GM18511 (cell line): ENCODE results near the gene ACMSD.
"Not testable (repeated sequence)": the region's sequence is repeated elsewhere in the genome, so short reads cannot be mapped to it uniquely, and the experiment has no call there.

Source experiments
- ATAC-seq: cut with Tn5 transposase; IDR thresholded peaks from one replicate; pipeline ENCODE4 v1.9.1; 2021; ENCODE audit warnings: mild to moderate bottlenecking, moderate library complexity; ENCODE audit not compliant: unreplicated experiment

ACMSD gene

DNA sequence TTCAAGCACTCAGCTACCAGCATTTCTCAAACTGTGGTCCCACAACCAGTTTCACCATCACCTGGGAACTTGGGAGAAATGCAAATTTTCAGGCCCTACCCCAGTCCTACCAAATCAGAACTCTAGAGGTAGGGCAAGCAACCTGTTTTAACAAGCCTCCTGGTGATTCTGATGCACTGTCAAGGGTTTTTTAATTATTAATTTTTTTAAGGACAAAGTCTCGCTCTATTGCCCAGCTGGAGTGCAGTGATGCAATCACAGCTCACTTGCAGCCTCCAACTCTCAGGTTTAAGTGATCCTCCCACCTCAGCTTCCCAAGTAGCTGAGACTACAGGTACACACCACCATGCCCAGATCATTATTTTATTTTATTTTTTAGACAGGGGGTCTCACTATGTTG lies 7.8 kb downstream of the ACMSD start:
- no peak for ATAC-seq

DNA sequence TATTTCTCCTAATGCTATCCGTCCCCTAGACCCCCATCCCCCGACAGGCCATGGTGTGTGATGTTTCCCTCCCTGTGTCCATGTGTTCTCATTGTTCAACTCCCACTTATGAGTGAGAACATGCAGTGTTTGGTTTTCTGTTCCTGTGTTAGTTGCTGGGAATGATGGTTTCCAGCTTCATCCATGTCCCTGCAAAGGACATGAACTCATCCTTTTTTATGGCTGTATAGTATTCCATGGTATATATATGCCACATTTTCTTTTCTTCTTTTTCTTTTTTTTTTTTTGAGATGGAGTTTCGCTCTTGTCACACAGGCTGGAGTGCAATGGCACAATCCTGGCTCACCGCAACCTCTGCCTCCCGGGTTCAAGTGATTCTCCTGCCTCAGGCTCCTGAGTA lies 9.2 kb downstream of the ACMSD start:
- ATAC-seq, result not testable (repeated sequence)

DNA sequence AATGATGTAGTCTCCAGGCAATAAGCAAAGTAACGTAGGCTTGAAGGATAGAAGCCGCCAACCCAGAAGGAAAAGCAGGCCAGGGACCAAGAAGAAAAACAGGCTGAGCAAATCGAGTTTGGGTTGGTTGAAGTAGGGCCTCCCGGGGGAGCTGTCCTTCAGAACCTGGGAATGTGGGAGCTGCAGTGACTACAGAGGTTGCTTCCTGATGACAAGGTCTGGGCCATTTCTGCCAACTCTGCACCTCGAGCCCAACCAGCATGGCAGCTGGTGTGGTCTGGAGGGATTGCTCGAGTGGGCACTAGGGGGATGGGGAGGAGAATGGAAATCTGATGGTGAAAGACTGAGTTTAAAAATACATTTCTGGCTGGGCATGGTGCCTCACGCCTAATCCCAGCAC lies 14.1 kb downstream of the ACMSD start:
- no peak for ATAC-seq

DNA sequence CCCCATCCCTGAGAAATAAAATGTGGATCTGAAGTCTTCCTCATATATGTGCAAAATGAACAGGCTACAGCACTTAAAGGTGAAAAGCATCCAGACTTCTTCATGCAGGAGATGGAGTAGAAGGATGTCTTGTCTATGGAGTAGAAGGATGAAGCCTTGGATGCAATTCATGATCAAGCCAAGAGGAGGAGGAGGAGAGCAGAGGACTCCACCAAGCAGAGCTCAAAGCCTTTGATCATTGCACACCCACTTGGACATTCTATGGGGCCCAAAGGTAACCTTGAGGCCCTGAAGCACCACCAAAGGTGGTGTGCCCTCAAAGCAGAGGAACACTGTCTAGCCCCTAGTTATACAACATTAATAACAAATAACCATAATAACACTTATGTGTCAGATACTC lies 17.3 kb downstream of the ACMSD start:
- no peak for ATAC-seq

DNA sequence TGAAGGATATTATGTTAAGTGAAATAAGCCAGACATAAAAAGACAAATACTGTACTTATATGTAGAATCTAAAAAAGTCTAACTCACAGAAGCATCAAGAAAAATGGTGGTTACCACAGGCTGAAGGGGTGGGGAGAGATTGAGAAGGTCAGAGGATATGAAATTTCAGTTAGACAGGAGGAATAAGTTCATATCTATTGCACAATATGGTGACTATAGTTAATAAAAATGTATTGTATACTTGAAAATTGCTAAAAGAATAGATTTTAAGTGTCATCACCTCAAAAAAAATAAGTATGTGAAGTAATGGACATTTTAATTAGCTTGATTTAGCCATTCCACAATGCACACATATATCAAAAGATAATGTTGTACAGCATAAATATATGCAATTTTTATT lies 19.8 kb downstream of the ACMSD start:
- no peak for ATAC-seq

DNA sequence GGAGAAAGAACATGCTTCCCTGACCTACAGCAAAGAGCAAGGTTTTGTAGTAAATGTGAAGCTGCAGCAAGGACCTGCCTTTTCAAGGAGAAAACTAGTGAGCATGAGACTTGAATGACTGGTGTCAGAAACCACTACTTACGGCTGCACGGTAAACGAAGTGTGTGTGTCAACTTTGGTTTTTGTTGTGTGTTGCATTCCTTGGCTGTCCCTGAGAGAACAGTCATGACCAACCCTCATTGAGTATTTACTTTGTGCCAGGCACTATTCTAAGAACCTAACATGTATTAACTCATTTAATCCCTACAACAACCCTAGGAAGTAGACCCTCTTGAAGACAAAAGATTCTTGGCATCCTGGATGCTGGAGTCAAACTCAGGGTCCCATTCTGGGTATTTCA lies 22.8 kb downstream of the ACMSD start:
- ATAC-seq, result no peak

DNA sequence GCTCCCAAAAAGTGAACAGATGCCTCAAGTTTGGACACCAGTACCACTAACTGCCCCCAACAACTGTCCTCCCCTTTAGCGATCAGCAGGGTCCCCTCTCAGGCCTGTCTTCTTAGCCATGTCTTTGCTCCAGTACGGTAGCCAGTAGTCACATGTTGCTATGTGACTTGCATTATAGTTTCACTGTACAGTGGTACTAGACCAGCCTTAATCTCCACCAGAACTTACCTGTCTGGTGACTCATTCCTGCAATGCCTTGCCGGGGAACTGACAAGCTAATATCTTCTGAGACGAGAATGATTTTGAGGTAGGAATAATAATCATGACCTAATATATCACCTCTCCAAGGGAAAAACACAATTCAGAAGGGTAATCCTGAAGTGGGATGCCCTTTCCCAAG lies 23.7 kb downstream of the ACMSD start:
- ATAC-seq, result no peak

DNA sequence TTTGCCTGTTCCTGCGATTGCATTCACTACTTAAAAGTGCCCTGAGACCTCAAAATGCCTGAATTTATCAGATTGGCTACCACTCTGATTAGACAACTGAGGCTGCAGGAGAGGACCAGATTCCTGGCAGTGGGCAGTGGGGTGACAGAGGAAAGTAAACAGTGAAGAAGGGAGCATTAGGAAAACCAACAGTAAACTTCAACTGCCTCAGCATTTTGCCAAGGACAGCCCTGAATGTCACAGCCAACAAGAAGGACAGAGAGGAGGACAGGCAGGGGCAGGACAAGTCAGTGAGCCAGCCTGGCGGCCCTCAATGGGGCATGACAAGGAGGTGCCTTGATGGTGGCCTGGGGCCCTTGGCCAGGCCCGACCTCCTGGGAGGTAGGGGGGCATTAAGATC lies 24.3 kb downstream of the ACMSD start:
- ATAC-seq, result no peak

DNA sequence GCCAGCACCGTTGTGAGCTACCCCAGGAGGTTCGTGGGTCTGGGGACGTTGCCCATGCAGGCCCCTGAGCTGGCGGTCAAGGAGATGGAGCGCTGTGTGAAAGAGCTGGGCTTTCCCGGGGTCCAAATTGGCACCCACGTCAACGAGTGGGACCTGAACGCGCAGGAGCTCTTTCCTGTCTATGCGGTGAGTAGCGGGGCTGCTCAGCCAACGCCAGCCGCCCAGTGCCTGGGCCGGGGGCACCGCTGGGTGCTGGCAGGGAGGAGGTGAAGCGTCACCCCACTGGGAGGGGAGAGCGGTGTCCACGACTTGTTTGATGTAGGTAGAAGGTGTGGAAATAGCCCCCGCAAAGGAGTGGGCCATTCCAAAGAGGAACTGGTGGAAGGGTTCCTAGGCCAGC lies 25.0 kb downstream of the ACMSD start:
- no peak for ATAC-seq

DNA sequence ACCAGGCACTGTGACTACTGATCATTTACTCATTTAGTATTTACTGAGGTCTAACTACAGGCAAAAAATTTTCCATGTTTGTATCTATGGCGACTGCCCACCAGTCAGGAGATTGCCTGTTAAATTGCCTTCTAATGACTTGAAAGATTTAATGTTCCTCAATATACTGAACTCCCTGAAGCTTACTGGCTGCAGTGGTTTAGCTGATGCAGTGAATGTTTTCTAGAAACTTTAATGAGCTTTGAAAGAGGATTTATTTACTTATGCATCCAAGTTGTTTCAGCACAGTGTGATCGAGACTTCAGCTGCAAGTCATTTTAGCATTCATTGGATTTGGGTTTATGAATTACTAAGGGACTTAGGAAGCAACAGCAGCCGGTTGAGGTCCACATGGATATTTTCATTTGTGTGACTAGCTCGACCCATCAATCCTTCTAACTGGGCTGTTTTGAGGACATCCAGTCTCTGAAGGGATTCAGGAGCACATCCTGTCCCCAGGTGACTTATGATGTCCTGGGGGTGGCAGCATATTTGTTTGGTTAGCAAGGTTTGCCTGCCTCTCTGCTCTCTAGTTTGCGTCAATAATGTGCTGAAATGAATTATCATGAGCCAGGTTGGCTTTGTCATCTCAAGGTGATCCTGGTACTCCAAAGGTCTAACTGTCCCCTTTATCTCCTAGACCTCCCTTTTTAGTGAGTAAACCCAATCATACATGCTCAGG lies 26.8 kb downstream of the ACMSD start:
- no peak for ATAC-seq

DNA sequence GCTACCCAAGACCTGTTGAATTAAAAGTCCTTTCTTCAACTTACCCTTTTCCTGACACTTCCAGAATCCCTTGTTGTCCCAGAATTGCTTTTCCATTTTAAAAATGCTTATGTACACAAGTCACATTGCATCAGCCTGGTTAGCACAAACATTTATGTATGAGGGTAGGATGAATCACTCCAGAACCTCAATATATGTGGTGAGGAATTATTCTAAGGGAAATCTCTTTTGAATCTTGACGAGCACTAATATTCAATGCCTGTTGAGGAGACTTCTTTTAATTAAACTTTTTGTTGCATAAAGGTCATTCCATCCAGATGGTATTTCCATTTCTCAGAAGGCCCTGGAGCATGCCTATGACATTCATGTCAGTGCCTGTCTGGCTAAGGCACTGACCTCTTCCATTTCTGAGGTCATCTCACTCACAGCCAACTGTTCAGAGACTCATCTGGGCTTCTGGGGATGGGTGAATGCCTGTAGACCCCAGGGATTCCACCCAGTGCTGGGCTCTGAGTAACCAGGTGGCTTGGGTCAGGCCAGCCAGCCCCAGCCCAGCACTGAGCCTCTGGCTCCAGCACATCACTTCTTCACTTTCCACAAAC lies 28.2 kb downstream of the ACMSD start:
- no peak for ATAC-seq

DNA sequence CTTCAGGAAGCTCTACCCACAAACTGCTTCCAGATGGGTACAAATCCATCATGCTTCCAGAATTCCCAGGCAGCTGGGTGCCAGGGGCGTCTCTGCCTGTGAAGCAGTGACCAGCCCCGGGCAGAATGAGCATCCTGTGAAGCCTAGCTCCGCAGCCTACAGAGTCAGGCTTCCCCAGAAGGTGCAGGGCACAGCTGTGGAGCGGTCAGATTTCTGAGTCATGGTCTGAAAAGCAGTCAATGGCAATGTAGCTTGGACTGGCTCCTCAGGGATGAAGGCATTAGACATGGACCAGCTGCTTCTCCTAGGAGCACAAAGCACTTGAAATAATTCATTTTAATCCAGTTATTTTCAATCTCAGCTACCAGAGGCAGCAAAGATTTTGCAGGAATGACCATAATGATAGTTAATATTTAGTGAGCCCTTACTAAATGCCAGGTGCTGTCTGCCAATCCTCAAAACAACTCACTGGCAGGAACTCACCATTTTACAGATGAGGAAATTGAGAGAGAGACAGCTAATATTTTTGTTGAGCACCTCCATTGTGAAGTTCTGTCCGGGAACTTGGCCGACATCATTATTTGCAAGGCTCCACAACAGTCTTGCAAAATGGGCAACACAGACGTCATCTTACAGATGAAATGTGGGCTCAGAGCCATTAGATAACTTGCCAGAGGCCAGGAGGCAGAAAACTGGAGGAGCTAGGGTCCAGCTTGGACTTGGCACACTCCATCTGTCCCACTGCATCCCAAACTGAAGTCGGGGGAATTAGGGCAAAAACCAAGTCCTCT lies 31.7 kb downstream of the ACMSD start:
- no peak for ATAC-seq

DNA sequence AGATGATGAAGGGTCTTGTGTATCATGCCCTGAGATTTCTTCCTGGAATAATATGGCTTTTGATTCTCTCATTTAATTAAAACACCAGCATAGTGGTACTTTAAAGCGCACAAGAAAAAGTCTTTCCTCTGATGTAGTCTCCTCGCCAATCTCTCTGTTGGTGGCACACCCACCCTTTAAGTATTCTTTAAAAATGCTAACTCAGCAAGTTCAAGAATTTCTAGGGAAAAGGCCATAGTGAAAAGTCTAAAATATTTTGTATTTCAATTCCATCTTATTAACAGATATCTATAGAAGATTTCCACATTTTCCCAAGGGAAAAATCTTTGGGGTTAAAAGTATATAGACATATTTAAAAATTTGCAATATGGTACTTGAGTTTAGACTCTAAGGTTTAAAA lies 34.7 kb downstream of the ACMSD start:
- ATAC-seq, result no peak

DNA sequence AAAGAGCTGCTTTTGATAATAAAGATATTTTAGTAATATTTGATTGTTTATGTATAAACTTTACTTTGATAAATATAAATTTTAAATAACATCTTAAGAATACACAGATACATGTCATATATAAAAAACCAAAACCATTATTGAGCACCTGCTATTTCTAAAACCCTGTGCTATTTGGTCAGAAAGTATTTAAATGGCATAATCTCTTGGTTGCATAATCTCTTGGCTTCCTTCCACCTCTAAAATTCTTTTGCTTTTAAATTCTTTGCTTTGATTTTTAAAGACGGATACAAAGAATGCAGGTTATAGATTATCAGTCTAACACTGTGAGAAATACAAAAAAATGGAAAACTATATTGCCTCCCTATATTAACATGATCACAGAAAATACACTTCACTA lies 36.9 kb downstream of the ACMSD start:
- no peak for ATAC-seq

DNA sequence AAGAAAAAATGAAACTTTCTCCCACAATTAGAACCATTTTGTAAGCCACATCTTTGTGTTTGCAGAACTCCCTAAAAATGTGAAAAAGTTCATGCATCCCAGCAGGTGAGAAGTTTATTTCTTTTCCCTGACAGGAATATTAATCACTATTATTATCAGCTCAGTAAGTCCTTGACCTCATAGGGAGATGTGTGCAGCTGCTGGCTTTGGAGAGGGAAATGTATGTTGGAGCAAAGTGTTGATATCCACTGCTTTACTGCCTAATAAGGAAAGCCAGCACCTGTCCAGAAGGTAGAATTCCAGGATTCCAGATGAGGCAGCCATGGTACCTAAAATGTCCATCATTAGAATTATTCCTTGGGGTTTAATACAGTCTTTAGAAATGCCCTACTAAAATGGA lies 44.4 kb downstream of the ACMSD start:
- no peak for ATAC-seq

DNA sequence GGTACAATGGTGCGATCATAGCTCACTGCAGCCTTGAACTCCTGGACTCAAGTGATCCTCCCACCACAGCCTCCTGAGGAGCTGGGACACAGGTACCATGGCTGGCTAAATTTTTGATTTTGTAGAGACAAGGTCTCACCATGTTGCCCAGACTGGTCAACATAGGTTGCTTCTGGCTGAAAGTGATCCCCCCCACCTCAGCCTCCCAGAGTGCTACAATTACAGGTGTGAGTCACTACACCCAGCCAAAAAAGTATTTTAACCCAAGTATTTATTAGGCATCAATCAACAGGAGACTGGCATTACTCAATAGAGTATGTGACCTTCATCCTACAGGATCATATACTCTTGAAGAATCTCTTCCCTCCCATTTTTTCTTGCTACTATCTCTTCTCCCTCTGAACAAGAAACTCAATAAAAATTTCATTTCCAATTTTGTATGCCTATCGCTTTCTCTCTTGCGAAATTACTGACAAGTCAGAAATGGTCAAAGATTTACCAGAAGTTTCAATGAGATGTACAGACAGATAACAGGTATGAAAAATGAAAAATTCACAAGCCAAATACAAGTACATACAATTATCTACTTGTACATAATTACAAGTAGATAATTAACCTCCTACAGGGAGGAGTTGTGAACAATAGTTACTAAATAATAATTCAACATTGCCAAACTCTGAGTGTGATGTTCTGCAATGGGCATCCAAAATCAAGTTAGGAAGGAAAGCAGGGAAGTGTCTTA lies 45.3 kb downstream of the ACMSD start:
- ATAC-seq, result no peak

DNA sequence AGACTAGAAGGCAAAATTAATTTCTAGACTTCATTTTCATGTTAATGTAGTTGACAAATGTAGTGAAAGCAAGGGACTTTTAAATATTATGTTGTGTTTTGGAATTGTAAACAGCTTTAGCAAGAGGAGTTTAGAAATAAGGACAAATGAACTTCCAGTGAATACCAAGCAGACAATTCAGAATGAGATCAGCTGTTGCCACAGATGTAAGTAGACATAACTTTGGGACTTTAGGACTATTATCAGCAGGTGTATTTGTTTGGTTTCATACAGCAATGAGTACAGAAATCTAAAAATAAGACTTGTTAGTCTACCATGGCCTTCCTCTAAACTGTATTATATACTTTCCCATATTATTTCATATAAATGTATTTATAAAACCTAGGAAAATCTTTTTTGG lies 46.0 kb downstream of the ACMSD start:
- no peak for ATAC-seq

DNA sequence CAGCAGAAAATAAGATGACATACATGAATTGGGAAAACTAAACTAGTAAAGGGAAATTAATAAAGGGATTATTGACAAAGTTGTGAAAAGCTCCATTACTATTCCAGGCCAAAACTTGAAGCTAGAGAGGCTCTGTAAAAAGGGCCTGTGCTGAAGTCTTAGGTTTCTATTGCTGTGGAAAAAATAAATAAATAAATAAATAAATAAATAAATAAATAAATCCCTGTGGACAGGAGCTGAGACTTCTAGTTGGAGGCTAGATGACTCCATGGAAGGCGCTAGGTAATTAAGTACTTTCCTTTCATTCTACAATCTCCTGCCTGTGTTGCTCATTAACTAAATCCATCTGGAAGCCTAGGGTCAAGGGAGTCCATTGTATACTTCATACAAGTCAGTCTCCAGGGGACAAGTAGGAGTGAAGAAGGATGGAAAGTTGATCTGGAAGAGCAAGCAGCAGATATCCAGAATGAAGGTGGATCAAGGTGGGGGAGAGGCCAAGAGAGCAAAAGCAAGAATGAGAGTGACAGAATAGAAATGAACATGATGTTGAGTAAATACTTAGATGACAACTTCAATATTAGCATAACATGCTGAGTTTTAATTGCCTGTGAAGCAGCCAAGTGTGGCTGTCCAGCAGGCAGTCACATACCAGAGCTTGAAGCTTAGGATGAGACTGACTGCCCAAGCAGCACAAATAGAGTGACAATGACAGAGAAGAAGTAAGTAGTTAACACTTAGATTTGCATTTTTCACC lies 54.0 kb downstream of the ACMSD start:
- no peak for ATAC-seq

DNA sequence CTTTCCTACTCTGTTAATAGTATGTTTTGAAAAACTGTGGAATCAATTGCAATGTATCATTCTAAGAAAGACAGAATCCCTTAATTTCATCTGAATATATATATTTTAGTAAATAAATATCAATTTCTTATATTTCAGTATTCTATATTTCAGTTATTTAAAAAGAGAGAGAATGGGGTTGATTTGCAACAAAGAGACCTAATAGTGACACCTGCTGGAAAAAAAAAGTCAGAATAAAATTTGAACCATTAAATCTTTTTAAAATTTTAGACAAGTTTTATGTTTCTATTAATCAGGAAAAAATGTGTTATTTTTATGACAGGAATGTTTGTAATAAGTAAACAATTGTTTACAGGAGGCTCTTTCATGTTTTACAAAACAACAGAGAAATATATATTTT lies 59.5 kb downstream of the ACMSD start:
- ATAC-seq, result no peak

DNA sequence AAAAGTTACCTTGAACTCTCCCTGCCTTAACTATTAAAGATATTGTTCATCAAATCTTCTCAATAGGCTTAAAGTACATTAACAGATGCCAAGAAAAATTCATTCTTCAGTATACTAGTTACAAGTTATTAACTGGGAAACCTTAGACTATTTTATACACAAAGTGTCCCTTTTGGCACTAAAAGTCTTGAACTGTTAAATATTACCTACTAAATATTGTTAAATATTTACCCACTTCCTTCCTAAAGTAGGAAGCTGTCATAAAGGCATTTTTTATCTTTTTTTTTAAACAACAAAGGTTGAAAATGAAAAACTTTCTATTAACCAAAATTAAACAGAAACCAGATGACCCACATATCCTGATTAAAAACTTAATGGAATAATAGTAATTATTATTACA lies 60.8 kb downstream of the ACMSD start:
- no peak for ATAC-seq

DNA sequence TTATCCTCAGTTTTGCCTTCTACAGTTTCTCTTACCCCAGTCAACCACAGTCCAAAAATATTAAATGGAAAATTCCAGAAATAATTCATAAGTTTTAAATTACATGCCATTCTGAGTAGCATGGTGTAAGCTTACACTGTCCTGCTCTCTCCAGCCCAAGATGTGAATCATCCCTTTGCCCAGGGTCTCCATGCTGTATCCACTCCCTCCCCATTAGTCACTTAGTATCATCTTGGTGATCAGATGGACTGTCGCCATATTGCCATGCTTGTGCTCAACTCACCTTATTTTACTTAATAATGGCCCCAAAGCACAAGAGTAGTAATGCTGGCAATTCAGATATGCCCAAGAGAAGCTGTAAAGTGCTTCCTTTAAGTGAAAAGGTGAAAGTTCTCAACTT lies 61.7 kb downstream of the ACMSD start:
- ATAC-seq, result no peak
